Measurements from ENCODE around the gene GRB2.
"Not testable (repeated sequence)": the region's sequence is repeated elsewhere in the genome, so short reads cannot be mapped to it uniquely, and the experiment has no call there.

Gene GRB2

GRCh38 chr17:75307957-75308731 lies 97.3 kb downstream of the GRB2 start:
- H3K4me3 ChIP-seq (ENCODE audit: low read depth, low read length) = no peak overlapping the region
- no peak for DNase-seq (ENCODE audit: low read depth, low spot score)
- no peak for TF ChIP-seq CTCF (IDR thresholded peaks at IDR 0.05; ENCODE audit: low read depth, low read length)
- in situ Hi-C loops (cut with HindIII; ENCODE audit: low sequenced_read_pairs) = no loop called here

- H3K4me3 ChIP-seq (ENCODE audit: low read depth, low read length) = no peak overlapping the region
- in situ Hi-C loops (cut with HindIII; ENCODE audit: low sequenced_read_pairs) = no loop called here
- DNase-seq (ENCODE audit: low read depth, low spot score) = no peak
- no peak for TF ChIP-seq CTCF (IDR thresholded peaks at IDR 0.05; ENCODE audit: low read depth, low read length)
These were observed 103.8 kb downstream of the GRB2 start for GRCh38 chr17:75301502-75302206.

- TF ChIP-seq CTCF (IDR thresholded peaks at IDR 0.05; ENCODE audit: low read depth, low read length) = no peak
- no peak for DNase-seq (ENCODE audit: low read depth, low spot score)
- no peak overlapping the region for H3K4me3 ChIP-seq (ENCODE audit: low read depth, low read length)
- in situ Hi-C loops (cut with HindIII; ENCODE audit: low sequenced_read_pairs) = no loop called here
These were observed 104.4 kb downstream of the GRB2 start for GRCh38 chr17:75301049-75301448.

GRCh38 chr17:75300280-75300679 lies 105.2 kb downstream of the GRB2 start:
- in situ Hi-C loops (cut with HindIII; ENCODE audit: low sequenced_read_pairs) = no loop called here
- H3K4me3 ChIP-seq (ENCODE audit: low read depth, low read length) = no peak overlapping the region
- no peak for DNase-seq (ENCODE audit: low read depth, low spot score)
- TF ChIP-seq CTCF (IDR thresholded peaks at IDR 0.05; ENCODE audit: low read depth, low read length) = no peak

GRCh38 chr17:75295201-75296158 lies 110.0 kb downstream of the GRB2 start:
- no peak for DNase-seq (ENCODE audit: low read depth, low spot score)

GRCh38 chr17:75292810-75293448 lies 112.5 kb downstream of the GRB2 start:
- DNase-seq (ENCODE audit: low read depth, low spot score); H3K4me3 ChIP-seq (ENCODE audit: low read depth, low read length); in situ Hi-C loops (cut with HindIII; ENCODE audit: low sequenced_read_pairs): not testable (repeated sequence)

More at GRCh38 chr17:75295201-75296158, 110.0 kb downstream of the GRB2 start:
- H3K4me3 ChIP-seq (ENCODE audit: low read depth, low read length) = no peak overlapping the region
- TF ChIP-seq CTCF (IDR thresholded peaks at IDR 0.05; ENCODE audit: low read depth, low read length) = no peak
- in situ Hi-C loops (cut with HindIII; ENCODE audit: low sequenced_read_pairs) = no loop called here

All from astrocyte of the spinal cord (primary cell).